Lung microvascular endothelial cell (primary cell): Measurements from ENCODE around the gene SLC9A2. TPM values are rescaled to one million over a fixed set of nuclear protein-coding genes. Genes with fewer than 3 reads are reported as not detected.

ENCODE experiments used
- DNase-seq, 2 donors: peaks; one replicate each; pipeline versions ENCODE4 v3.0.0 to v3.0.0-alpha.2; 2010; ENCODE audit warnings: low read depth in 2 of 2
- total RNA-seq: library from RNA; depleted of rRNA; stranded (reverse); fragments of >200 nt; gene quantifications from 2 replicates; pipeline ENCODE4 v1.2.1, GENCODE V29; 2014

SLC9A2 gene
- total RNA-seq, 1 donor from 2014 or later = under 0.01 TPM

DNA sequence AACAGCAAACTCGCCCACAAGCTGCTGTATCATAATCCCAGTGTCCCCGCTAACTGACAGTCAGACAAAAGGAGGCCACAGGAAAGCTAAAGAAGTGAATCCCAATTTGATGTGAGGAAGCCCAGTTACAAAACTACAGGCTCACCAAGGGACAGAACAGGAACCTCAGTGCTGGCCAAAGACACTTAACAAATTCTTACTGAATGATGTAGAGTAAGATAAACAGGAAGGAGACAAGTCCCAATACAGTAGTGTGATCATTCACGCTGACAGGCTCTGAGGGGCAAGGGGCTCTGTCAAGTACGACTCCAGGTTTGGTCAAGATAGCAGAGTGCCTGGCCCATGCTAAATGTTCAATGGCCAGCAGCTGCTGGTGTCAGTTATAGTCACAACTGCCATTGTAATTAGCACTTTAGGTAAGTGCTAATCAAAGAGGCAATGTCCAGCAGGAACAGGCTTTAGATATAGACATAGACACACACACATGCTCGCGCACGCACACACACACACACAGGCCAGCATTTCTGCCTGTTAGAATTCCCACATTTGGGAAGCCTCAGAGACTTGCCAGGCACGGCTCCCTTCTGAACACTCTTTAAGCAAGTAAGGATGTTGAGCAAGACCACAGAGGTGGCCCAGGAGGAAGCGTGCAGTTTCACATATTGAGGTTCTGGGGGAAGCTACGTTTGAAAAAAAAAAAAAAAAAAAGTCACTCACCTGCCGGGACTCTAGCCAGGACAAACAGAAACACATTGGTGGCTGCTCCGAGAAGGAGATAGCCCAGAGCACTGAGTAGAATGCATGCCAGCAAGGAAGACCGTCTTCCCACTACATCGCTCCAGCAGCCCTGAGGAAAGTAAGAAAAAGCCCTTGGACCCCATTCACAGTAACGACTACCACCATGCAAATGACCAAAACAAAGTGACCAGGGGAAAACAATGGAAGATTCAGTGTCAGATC lies 107.1 kb downstream of the SLC9A2 start:
- peak in 1 of 2 donors; percentile 3 for DNase-seq

DNA sequence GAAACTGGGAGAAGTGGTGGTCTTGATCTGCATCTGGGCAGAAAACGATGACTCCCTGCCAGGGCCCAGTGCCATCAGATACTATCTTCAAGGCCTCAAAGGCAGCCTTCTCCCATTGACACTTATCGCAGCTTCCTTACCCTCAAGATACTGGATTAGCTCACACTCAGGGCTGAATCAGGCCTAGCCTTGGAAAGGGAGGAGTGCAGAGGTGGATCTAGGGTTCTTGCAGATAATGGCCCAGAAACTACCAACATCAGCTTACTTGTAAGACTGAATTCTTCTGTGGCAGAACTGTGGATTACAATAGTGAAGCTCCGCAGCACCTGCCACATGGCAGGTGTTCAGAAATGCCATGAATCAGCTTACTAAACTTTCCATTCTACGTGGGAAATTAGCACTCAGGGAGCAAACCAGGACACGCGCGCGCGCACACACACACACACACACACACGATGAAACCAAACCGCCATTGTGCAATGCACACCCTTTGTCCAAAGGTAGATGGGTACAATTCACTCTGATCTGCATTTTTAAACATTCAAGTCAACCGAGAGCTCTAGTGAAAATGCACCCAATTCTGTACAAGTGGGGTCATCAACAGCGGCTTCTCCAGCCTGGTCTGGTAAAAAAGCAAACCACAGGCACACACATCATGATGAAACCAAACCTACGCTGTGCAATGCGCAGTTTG lies 116.2 kb downstream of the SLC9A2 start:
- peak in 1 of 2 donors; percentile 22 for DNase-seq

DNA sequence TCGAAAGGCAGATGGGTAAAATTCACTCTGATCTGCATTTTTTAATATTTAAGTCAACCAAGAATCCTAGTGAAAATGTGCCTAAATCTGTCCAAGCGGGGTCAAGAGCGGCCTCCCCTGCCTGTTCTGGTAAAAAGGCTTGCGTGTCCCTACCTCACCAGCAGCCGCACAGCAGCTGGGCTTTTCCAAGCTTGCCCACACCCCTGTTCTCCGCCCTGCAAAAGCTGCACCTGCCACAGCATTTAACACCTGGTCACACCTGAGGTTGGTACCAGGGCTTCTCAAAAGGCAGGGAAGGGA lies 116.7 kb downstream of the SLC9A2 start:
- DNase-seq = peak in 1 of 2 donors; percentile 17

DNA sequence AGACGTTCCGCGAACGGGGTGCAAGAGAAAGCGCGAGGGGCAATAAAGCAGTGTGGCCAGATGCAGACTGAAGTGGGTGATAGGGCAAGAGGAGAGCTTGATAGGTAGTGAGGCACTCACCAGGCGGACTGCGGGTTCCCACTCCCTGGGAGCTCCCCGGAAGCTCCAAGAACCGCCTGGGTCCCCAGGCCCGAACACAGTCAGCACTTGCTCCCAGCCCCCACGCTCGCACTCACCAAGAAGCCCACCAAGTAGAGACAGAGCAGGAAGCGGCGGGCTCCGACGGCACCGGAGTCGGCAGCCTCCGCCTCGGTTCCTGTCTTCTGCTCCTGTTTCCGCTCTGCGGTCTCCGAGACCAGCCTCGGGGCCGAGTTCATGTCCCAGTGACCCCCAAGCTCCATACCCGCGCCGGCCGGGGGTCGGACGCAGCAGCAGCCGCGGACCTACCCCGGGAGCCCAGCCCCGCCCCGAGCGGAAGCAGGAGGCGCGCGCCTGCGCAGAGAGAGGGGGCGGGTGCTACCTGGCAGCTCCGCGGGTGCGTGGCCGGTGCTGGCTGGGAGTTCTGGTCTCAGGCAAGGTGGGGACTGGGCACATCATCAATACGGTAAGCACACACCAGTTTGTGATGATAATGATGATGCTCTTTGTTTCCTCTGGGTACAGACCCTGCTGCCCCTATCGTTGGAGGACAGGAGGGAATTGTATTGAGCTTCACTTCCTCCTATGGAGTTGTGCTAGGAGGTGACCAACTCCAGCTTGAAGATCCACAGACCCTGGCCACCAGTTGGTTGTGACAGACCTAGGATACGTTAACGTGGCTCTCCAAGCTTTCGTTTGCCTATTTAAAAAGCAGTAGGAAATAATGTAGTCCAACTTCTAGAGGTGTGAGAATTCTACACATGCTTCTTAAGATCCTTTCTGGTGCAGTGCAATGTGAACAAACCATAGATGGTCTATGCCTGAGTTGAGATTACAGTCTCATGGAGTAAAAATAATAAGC lies 117.4 kb downstream of the SLC9A2 start:
- peak; percentile 63 to 77 for DNase-seq

DNA sequence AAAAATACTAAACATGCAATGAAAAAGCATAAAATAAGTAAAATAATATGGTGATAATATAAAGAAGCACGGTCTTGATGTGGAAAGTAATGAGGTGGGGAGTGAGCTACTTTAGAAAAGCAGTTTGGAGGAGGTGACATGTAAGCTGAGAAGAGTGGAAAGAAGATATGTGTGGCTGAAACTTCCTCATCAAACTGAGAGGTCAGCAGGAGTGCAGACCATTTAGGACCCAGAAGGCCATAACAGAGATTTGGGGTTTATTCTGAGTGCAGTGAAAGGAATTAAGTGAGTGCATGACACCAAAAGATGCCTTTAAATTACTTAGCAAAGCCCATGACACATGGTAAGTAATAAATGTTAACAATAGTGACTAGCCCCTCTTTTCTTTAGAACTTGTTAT lies 118.1 kb downstream of the SLC9A2 start:
- DNase-seq = no peak

DNA sequence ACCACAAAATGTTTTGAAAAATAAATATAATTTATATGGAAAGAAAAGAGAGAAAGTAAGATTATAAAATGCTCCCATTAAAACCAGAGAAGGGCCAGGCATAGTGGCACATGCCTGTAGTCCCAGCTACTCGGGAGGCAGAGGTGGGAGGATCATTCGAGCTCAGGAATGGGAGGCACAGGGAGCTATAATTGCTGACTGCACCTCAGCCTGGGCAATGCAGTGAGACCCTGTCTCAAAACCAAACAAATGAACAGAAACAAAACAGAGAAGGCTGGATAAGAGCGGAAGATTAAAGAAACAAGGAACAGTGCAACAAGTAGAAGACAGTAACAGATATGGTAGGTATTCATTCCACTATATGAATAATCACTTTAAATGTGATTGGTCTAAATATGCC lies 123.9 kb downstream of the SLC9A2 start:
- no peak for DNase-seq

DNA sequence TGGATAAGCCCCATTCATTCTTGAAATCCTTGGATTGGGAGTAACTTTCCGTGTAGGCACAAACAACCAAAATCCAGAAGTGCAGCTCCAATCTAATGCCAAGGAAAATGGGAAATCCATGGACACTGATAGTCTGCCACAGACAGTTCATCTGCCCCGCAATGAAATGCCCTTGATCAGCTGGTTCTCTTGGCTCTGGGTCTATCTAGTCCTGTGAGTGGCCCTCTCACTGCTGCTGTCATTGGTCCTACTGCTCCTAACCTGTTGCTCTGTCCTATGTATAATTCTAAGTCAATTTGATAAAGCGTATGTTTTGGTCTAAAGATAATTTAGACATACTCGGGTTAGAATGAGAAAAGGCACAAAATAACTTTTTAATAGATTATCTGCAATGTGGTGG lies 128.8 kb downstream of the SLC9A2 start:
- no peak for DNase-seq

DNA sequence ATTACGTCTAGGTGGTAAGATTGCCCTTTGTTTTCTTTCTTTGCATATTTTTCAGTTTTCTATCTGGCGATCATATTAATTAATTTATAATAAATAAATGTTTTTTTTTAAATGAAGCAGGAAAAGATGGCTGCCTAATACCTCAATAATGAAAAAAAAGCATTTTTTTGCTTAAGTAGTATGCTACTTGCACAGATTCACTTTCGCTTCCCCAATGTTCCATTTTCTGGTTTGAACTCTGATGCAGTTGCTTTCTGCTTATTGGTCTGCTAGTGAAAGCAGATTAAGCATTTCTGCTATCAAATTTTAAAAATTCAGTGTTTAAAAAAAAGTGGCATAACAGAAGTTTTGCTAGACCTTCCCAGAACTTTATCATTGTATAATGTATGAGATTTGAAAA lies 130.6 kb downstream of the SLC9A2 start:
- no peak for DNase-seq

DNA sequence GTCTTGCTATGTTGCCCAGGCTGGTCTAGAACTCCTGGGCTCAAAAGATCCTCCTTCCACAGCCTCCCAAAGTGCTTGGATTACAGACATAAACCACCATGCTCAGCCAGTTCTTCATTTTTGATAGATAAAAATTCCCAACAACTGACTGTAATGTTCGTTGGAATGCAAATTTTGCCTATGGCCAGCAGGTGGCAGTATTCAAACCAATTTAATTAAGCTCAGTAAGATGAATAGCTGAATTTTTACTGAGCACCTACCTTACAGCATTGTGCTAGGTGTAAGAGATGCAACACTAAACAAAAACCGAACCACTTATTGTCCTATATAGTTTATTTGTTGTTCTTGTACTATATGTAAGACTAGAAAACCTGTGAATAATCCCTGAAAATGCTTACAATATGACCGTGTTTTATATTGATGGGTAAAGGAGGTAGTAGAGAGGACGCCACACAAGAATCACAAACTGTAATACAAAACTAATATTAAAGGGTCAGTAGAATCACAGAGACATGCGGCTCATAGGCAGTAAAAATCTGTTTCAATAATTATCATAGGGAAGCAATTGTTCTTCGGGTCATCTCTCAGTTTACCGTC lies 134.3 kb downstream of the SLC9A2 start:
- DNase-seq = peak; percentile 56 to 67

DNA sequence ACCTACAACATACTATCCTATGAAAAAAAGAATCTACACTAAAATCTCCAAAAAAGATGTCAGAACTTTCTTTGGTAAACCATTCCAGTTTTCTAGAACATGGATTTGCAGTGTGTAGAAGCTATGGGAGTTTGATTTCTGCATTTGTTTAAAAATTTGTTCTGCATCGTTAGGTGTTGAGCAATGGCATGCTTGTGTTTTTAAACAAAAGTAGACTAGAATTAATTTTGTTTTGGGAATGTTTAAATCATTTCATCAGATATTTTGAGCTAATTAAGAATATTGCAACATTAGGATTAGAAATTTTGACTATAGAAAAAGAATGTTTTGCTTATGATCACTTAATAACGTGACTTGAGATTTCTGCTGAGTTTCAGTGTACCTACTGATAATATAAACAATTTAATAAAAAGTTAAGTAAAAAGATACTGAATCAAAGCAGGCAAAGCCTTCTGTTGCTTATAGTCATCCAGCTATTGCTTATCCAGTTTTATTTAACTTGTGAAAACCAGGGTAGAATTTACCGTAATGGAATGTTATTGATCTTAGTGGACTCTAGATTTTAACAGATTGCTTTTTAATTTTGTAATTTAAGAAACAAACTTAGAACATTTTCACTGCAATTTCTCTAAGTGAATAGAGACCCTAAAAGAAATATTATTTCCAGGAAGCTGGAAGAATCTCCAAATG lies 135.2 kb downstream of the SLC9A2 start:
- DNase-seq = no peak

DNA sequence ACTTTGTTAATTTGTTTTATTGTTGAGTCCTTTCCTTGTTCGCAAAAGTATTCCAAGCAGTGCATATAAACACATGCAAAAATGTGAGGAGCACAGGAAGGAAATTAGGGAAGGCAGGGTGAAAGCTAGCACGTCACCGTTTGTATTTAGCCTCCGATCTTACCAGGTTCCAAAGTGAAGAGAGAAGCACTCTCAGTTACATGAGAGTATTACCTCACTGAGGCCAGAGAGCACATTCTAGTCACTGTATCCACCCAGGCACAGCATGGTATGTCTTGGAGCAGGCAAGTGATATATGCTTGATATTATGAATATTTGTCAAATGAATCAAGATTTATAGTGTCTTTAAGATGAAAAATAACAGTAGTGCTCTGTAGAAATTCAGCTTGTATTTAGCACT lies 135.9 kb downstream of the SLC9A2 start:
- peak; percentile 4 to 5 for DNase-seq

DNA sequence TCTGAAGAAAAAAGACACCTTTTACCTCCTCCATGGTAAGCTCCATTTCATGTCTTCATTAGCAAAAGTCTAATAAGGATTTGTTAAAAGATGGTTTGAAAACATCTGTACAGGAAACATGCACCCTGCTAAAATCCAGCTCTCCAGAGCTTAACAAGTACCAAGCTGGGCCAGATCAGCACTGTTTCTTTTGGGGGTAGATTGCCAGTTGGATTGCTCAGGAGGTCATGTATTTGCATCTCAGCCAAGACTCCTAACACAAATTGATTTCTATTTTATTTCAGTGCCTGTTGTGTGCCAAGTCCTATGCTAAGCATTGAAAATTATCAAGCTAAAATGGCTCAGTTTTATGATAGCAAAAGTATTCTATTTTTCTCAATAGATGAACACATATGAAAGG lies 139.1 kb downstream of the SLC9A2 start:
- DNase-seq = no peak

Other genes with a start within 250 kb of the SLC9A2 start
- gene IL18RAP, start 196.4 kb upstream of the SLC9A2 start, total RNA-seq = not detected in 2 replicates
- not detected in 2 replicates for gene SLC9A4, start 146.3 kb upstream of the SLC9A2 start, total RNA-seq
- gene TMEM182, start 142.5 kb downstream of the SLC9A2 start, total RNA-seq = 0.44 and 0.60 TPM in 2 replicates